NCI-H748 (cell line): ENCODE measurements around the gene SVOP.
"Not testable (repeated sequence)": the region's sequence is repeated elsewhere in the genome, so short reads cannot be mapped to it uniquely, and the experiment has no call there.

ENCODE experiments used
- DNase-seq: peaks from one replicate; lab custom pipeline; 2025; ENCODE audit not compliant: unreplicated experiment; lab: John Stamatoyannopoulos, UW

The SVOP gene, protein sequence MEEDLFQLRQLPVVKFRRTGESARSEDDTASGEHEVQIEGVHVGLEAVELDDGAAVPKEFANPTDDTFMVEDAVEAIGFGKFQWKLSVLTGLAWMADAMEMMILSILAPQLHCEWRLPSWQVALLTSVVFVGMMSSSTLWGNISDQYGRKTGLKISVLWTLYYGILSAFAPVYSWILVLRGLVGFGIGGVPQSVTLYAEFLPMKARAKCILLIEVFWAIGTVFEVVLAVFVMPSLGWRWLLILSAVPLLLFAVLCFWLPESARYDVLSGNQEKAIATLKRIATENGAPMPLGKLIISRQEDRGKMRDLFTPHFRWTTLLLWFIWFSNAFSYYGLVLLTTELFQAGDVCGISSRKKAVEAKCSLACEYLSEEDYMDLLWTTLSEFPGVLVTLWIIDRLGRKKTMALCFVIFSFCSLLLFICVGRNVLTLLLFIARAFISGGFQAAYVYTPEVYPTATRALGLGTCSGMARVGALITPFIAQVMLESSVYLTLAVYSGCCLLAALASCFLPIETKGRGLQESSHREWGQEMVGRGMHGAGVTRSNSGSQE

DNA sequence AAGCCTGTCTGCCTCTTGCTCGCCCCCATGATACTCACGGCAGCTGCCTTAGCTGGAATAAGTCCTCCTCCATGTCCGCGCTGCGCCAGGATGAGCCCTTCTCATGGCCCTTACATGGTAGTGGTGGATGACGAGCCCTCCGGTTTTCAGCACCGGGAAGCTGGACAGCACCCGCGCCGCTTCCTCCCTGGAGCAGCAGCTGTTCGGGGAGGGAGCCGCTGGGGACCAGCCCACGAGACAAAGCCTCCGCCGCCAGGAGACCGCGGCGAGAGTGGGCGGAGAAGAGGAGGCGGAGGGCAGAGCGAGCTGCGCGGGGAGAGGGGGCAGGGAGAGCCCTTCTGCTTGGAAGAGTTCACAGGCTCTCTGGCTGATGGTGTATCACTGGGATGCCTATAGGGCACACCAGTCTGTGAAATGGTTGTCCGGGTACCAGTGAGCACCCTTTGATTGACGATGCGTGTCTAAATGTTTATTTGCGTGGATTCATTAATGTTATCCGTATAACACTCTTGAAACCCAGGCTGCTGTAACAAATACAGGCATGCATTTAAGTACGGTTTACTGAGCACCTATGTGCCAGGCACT is at the start of gene SVOP:
Gene SVOP, minus strand, starts transcription at position 273 of the 585 bp plus-strand sequence. Its CDS starts 200 bp downstream, at position 73.
- DNase-seq, result peak; percentile 93

DNA sequence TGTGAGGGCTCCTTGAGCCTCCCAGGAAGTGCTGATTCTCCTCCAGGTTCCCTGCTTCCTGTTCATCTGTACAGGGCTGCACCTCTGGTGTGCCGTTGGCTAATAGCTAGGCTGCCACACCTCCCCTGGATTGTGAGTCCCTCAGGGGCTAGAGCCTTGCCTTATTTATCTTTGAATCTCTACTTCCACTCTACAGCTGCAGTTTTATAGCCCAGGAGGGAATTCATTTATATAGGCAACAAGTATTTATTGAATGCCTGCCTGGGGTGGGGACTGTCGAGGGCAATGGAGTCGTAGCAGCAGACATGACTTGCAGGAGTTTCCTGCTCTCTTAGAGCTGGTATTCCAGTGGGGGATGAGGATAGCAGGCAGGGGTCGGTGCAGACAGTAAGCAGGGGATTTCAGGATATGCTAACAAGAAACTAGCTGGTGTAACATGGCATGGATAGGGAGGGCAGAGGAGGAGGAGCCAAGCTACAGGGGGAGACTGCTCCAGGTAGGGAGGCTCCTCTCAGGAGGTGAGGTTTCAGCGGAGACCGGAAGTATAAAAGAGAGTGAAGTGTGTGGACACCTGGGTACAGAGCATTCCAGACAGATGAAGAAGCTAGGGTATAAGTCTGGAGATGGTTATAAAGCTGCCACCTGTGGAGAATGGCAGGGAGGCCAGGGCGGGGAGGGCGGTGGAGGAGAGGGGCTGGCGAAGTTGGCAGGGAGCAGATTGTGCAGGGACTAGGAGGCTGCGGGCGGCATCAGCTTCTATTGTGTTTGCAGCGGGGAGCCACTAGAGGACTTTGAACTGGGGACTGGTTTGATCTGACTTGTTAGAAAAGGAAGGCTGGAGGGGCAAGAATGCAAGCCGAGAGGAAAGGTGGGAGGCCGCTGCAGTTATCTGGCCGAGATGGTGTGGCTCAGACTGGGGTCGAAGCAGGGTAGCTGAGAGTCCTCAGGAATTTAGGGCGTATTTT is 48.7 kb upstream of the SVOP start:
- no peak for DNase-seq

DNA sequence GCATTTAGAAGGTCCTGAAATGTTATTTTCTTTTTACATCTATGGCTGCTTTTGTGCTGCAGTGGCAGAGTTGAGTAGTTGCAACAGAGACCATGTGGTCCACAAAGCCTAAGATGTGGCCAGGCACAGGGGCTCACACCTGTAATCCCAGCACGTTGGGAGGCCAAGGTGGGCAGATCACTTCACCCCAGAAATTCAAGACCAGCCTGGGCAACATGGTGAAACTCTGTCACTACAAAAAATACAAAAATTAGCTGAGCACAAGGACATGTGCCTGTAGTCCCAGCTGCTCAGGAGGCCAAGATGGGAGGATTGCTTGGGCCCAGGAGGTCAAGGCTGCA is 45.0 kb upstream of the SVOP start:
- no peak for DNase-seq

GRCh38 chr12:109065154-109065852 is 44.4 kb upstream of the SVOP start:
- no peak for DNase-seq

GRCh38 chr12:109064143-109064542 is 43.3 kb upstream of the SVOP start:
- DNase-seq, result no peak

GRCh38 chr12:109058773-109059172 is 37.9 kb upstream of the SVOP start:
- DNase-seq, result no peak

DNA sequence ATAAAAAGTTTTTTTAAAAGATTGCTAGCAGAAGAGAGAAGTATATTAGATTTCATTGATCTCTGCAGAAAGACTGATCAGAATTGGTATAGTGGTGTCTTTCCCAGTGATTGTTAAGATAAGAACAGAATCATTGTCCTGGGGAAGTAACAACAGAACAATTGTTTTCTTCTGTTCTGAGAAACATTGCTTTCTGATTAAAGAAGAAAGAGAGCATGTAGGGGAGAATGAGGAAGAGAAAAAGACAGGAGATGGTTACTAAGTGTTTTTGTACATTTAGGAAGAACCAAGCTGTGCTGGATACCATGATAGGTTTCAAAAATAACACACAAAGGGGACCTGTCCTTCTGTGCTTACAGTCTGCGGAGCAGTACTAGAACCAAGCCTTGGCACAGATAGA is 36.5 kb upstream of the SVOP start:
- no peak for DNase-seq

DNA sequence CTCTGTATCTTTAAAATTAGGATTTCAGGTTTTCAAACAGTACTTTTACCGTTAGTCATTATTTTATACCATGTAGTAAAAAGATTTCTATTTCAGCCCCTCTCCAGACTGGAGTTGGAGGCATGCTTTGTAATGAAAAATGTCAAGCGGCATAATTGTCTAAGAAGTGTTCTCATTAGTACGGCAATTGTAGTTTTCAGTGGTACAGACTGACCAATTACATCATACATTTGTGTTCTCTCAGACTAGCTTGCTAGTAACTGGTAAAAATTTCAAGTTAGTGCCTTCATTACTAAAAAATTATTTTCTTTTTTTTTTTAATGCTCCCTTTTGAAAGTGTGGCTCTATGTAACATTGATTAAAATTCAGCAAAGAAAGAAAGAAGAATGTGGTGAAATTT is 36.0 kb upstream of the SVOP start:
- no peak for DNase-seq

DNA sequence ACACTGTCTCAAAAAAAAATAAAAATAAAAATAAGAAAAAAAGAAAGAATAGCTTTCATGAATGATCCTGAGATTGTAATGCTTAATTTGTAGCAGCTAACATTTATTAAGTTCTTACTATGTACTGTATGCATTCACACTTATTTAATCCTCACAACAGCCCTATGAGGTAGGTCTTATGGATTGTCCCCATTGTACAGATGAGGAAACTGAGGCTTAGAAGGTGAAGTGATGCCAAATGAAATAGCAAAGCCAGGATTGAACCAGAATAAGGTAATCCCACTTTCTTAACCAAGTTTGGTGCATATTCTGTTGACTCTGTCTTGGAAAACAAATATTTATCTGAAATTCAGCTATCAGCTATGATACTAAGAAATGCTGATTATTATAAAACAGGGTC is 33.7 kb upstream of the SVOP start:
- DNase-seq, result no peak

DNA sequence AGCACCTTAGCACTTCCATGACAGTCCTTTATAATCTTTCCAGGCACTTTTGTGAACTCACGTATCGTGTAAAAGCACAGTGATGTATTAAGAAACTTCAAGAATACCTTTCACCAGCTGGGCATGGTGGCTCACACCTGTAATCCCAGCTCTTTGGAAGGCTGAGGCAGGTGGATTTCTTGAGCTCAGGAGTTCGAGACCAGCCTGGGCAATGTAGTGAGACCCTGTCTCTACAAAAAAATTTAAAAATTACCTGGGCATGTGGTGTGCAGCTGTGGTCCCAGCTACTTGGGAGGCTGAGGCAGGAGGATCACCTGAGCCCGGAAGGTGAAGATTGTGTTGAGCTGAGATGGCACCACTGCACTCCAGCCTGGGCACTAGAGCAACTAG is 33.3 kb upstream of the SVOP start:
- DNase-seq, result not testable (repeated sequence)

DNA sequence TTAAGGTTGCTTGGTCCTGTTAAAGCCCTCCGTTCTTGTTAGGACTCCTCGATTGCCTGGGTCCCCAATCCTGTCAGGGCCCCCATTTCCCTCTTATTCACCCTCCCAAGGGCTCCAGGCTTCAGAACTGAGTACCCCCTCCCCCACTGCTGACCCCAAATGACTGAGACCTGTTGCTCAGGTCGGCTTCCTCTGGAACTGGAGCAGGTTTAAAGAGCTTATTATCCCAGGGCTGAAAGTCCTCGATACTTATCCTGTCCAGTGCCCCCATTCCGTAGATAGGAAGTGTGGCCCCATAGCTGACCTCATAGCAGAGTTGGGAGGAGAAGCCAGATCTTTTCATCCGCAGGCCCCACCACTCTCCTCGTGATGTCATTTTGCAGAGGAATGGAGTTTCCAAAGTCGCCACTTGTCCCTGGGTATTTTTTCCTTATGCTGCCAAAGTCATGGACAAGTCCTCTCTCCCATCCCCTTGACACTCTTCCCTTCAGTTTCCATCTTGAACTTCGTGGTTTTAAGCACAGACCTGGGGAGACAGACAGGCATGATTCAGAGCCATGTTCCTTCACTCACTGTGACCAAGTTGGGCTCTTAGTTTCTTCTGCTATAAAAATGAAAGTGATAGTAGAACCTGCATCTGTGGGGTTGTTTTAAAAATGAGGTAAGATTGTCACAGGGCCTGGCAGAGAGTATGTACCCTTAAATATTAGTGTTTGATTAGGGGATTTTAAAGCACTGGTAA is 32.7 kb upstream of the SVOP start:
- no peak for DNase-seq

GRCh38 chr12:109052414-109053323 is 31.8 kb upstream of the SVOP start, which contains the start of gene USP30:
USP30 (plus strand) TSS chr12:109052576; CDS start chr12:109052679, 103 bp downstream.
- peak; percentile 91 for DNase-seq

DNA sequence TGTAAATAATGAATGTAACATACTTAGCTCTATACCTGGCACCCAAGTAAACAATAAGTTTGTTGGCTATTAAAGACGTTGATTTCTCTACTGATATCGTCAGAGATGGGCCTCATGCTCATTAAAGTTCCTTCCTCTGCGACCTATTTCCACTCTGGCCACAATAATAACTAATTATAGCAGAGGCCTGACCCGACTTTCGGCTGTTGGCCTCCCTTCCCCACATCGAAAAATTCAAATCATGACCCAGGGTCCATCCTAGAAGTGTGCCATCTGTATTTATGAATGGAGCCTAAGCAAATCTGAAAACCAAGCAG is 31.2 kb upstream of the SVOP start:
- no peak for DNase-seq

GRCh38 chr12:109049794-109050193 is 28.9 kb upstream of the SVOP start:
- not testable (repeated sequence) for DNase-seq

- DNase-seq, result not testable (repeated sequence)
These were observed 27.8 kb upstream of the SVOP start for GRCh38 chr12:109048706-109049105.

DNA sequence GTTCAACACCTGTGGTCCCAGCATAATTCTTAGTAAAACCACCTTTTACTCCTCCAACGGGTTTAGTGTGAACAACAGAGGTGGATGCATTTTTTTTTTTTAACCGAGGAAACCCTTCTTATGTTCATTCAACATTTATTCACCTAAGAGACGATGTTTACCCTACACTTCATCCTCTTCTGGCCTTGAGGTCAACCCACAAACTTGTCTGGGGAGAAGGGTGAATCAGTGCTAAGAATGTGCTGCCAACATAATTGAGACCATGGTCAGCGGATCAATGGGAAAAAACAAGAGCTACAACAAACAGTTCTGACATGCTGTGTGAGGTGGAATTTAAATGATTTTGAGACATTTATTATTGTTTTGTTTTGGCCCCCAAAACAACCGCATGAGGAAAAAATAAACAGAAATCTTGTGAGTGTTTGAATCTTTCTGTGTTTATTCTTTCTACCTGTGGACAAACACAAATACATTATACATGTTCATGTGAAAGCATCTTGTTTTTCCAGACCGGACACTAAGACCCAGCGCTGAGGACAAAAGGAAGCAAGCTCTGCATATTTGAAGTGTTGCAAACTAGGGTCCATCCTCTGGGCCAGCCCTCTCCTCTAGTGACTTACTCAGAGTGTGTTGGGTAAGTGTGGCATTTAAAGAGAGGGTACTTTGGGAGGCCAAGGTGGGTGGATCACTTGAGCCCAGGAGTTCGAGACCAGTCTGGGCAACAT is 26.4 kb upstream of the SVOP start:
- no peak for DNase-seq

- DNase-seq, result no peak
These were observed 23.4 kb upstream of the SVOP start for GRCh38 chr12:109044241-109044640.

DNA sequence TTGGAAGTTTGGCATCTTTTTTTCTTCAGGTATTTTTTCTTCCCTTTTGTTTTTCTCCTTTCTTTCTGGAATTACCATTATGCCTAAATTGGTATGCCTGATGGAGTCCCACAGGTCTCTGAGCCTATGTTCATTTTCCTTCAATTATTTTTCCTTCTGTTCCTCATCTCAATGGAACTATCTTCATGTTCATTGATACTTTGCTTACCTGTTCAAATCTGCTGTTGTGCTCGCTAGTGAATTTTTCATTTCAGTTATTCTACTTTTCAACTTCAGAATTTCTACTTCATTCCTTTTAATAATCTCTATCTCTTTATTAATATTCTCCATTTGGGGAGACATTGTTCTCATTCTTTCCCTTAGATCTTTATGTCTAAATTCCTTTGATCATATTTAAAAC is 16.1 kb upstream of the SVOP start:
- no peak for DNase-seq
